NCI-H1092 treated with DMSO at 0.1 percent for 48 hours (cell line): ENCODE measurements around the gene DPP6.

Experiments
- DNase-seq: peaks from one replicate; lab custom pipeline; 2025; lab: John Stamatoyannopoulos, UW

Gene DPP6

GRCh38 chr7:154540596-154540995, 488.4 kb downstream of the DPP6 start:
- DNase-seq = no peak

- DNase-seq = no peak
Measured at GRCh38 chr7:154541606-154542005, 489.4 kb downstream of the DPP6 start.

DNA sequence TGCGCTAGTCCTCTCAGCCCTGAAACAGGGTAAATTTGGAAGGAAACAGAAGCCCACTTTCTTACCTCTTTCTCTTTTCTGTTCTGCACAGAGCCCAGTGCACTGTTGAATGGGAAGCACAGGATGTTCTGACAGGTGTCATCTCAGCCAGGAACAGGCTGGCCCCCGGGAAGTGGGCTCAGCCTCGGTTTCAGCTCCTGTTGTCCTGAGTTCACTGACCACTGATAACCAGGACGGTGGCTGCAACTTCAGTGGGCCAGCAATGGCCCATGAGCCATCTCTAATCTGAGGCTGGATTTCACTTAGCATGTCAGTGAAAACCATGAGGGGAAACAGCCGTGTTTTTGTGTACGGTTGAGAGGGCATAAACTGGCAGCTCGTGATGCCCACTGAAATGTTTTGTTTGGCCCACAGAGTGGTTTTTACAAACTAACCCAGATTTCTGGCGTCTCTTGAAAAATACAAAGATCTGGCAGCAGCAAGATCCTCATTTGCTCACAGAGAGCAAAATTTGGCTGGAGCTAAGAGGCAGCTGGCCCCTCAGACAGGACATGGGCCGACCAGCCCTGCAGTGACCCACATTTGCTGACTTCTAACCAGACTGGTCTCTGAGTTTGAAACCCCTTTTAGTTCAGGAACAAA, 494.9 kb downstream of the DPP6 start:
- no peak for DNase-seq

DNA sequence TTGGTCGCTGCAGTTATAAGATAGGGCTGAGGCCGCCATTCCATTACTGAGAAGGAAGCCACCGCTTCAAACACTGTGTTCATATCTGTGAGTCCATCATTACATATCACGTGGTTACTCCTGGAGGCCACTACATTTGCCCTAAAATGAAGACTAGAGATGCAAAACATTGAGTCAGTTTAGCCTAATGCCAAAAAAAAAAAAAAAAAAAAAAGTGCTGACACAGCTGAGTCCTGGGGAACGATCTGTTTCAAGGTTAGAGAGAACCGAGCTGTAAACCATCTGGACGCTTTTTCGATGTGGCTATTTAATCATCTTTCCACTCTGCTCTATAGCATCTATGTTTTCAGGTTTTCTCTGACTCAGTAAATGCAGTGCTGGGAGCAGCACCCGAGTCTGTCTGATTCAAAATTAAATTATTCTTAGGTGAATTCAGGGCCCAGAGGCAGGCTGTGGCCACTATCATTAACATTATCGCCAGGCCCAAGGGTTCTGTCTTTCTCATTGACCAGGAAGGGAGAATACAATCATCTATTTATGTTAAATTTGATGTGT, 501.6 kb downstream of the DPP6 start:
- DNase-seq = no peak

DNA sequence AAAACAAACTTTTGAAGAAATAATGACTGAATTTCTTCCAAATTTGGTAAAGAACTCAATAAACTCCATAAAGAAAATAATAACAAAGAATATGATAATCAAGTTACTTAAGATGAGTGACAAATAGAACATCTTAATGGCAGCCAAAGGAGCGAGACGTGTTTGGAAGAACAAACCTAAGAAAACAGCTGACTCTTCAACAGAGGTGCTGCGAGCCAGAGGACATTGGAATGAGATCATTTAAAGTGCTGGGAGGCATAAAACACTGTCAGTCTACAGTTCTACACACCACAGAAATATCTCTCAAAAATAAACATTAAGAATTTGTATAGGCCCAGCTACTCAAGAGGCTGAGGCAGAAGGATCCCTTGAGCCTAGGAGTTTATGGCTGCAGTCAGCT, 507.3 kb downstream of the DPP6 start:
- DNase-seq = no peak

- DNase-seq = no peak
Measured at GRCh38 chr7:154564676-154565075, 512.5 kb downstream of the DPP6 start.

DNA sequence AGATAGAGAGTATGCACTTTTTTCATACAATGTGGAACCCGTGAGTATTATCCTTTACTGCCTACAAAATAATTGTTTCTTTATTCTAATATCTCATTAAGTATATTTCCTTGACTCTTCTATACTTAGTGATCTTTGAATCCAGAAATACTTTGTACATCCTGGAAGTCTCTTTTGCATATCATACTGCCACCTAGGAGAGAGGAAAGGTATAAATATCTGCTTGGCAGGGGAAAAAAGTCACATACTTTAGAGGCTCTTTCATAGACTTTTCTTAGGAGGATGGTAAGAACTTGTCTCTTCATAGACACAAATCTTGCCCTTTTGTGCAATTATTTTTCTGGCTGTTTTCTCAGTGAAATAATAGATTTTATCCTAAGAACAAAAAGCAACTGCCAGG, 514.7 kb downstream of the DPP6 start:
- no peak for DNase-seq

- DNase-seq = no peak
Measured at GRCh38 chr7:154568346-154568745, 516.1 kb downstream of the DPP6 start.

- no peak for DNase-seq
Measured at GRCh38 chr7:154569916-154570315, 517.7 kb downstream of the DPP6 start.

DNA sequence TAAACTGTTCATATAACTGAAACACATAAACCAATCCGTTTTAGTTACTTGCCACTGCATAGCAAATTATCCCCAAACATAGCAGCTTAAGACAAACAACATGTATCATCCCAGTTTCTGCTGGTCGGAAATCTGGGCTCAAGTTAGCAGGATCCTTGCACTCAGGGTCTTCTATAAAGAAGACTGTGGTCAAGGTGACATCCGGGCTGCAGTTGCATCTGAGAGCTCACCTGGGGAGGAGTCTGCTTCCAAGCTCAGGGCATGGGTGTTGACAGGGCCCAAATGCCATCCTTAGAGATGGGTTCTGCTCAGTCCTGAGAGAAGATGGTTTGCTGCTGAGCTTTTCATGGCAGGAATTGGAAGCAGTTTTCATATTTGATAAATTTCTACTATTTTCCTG, 519.6 kb downstream of the DPP6 start:
- DNase-seq = no peak

DNA sequence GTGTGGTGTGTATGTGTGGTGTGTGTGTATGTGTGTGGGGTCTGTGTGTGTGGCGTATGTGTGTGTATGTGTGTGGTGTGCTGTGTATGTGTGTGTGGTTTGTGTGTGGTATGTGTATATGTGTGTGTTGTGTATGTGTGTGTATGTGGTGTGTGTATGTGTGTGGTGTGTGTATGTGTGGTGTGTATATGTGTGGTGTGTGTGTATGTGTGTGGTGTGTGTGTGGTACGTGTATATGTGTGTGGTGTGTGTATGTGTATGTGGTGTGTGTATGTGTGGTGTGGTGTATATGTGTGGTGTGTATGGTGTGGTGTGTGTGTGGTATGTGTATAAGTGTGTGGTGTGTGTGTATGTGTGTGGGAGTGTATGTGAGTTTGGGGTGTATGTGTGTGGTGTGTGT, 522.0 kb downstream of the DPP6 start:
- no peak for DNase-seq

DNA sequence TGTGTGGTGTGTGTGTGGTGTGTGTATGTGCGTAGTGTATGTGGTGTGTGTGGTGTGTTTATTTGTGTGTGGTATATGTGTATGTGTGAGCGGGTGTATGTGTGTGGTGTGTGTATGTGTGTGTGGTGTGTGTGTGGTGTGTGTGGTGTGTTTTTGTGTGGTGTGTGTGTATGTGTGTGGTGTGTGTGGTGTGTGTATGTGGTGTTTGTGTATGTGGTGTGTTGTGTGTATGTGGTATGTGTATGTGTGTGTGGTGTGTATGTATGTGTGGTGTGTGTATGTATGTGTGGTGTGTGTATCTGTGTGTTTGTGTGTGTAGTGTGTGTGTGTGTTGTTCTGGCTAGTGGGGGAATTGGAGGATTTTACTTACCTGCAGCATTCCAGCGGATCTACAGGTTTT, 523.3 kb downstream of the DPP6 start:
- DNase-seq = no peak

GRCh38 chr7:154576604-154577003, 524.4 kb downstream of the DPP6 start:
- no peak for DNase-seq

GRCh38 chr7:154577141-154577873, 525.1 kb downstream of the DPP6 start:
- no peak for DNase-seq

GRCh38 chr7:154578336-154578735, 526.1 kb downstream of the DPP6 start:
- no peak for DNase-seq

DNA sequence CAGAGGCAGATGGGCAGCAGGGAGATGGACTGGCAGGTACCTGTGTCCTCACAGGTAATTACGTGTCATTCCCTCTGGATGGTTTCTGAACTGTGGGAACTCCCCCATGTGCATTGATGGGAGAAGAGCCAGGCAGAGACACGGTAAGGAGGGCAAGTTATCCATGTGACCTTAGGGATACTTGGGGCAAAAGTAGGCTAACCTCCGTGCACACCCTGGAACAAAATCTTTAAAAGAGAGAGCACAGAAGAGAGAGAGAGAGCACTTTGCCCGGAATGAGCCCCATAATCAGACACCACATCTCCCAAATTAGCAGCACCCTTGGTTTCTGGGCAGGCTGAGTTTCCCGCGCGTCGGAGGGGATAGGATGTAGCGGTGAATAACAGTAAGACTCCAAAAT, 527.5 kb downstream of the DPP6 start:
- no peak for DNase-seq

DNA sequence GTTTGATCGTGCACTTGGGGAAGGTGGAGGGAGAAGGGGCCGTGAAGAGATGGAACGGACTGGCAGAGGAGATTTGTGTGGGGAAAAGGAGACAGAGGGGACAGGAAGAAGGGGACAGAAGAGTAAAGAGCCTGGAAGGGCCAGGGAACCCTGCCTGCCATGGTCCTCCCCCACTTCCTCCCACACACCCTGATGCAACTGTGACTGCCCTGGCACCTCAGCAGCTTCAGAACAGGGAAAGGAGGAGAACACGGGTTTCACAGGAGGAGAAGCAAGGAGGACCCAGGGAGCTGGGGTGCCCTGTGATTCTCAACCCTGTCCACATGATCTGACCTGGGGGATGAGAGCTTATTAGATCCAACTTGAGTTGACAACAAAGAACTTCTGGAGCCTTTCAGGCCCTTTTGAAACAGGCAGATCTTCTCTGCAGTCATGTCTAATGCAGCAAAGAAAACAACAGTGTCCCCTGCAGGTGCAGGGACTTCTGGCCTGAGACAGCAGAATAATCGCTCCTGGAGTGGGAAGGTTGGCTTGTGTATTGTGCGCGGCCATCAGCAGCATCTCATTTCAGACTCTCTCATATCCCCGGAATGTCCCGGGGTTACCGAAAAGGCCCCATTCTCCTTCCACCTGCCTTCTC, 529.2 kb downstream of the DPP6 start:
- no peak for DNase-seq

DNA sequence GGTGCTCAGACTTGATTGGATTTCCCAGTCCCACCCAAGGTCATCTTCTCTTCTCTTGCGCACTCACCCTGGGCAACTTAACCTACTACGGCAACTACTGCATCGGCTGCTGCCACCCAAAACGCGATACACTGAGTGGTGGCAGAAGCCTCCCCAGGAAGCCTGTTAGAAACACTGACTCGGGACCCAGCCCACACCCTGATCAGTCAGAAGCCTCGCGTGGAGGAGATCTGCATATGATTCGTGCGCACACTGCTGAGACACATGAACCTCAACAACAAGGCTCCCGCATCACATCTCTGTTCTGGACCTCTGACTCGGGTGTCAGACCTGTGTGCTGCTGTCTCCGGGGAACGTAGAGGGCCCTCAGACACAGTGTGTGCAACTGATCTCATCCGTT, 531.3 kb downstream of the DPP6 start:
- no peak for DNase-seq

DNA sequence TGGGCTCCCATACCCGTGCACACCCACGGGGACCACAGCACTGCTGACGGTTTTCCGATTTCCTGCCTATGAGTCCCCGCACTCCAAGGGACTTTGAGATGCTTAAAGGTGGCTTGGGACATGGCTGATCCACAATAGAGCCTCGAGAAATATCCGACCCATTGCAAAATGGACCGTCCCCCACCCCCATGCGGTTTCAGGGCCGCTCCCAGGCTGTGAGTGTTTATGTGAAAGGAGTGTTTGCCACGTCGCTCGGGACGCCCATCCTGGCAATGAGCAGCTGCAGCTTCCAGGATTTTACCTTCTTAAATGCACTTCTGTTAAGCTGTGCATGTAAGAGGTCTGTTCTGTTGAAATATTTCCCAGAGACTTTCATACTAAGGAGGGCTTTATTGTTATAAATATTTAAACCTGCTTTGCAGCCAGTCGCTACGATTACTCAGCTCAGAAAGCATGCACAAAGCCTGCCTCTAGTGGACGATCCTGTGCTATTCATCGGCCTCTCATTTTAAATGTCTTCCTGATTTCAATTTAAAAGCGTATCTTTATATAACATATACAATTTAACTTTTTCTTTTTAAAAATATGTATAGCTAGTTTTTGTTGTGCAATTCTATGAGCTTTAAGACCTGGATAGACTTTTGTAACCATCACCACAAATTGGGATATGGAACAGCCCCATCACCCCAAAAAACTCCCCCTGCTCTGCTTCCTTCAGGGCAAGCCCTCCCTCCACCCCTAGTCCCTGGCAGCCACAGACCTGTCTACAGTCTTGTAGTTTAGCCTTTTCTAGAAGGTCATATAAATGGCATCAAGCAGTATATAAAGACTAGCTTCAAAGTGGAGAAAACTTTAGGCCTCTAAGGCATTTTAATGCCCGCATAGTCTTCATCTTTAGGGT, 532.4 kb downstream of the DPP6 start:
- DNase-seq = no peak

DNA sequence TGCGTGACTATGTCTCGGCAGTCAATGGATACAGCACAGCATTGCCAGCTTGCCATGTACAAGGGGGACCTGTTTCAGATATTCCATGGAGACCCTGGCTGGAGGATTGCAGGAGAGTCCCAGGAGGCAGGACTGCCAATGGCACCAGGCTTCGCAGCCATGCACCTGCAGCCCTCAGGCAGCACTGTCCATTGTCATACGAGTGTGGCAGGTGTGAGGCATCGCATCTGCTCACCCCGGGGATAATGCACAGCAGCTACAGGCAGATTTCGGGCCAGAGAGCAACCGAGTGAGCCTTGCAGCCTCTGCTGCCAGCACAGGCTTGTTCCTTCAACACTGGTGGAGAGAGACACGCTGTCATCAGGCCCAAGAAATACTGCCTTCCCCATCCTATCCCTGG, 535.6 kb downstream of the DPP6 start:
- peak; percentile 16 for DNase-seq

- peak; percentile 4 for DNase-seq
Measured at GRCh38 chr7:154591544-154591943, 539.3 kb downstream of the DPP6 start.

GRCh38 chr7:154592388-154592787, 540.2 kb downstream of the DPP6 start:
- no peak for DNase-seq
